ENCODE results near the gene MMP10. TPM values are rescaled to one million over a fixed set of nuclear protein-coding genes. Genes with fewer than 3 reads are reported as not detected.

MMP10 gene
- total RNA-seq, 1 experiment from 2014 or later = not detected

- DNase-seq (ENCODE audit: low read depth) = no peak
Observed at GRCh38 chr11:102729849-102730815, 50.3 kb downstream of the MMP10 start.

GRCh38 chr11:102727890-102728289 lies 52.5 kb downstream of the MMP10 start:
- DNase-seq (ENCODE audit: low read depth) = peak; percentile 51

GRCh38 chr11:102724904-102725500 lies 55.4 kb downstream of the MMP10 start, which contains the start of gene MMP8:
TSS of gene MMP8 (minus strand) at chr11:102724954. CDS start at chr11:102724855, 99 bp downstream.
- DNase-seq (ENCODE audit: low read depth) = no peak

- DNase-seq (ENCODE audit: low read depth) = no peak
Observed at GRCh38 chr11:102722821-102723220, 57.6 kb downstream of the MMP10 start.

Other genes starting within 250 kb of the MMP10 start
- gene MMP7, start 249.9 kb downstream of the MMP10 start, total RNA-seq (2014; rRNA removed; shearing (Covaris generic)) = 4.7 and 5.9 TPM in 2 replicates
- not detected in 2 replicates for gene MMP20, start 155.3 kb downstream of the MMP10 start, total RNA-seq (2014; rRNA removed; shearing (Covaris generic))
- gene MMP27, start 74.9 kb downstream of the MMP10 start, total RNA-seq (2014; rRNA removed; shearing (Covaris generic)) = not detected in 2 replicates
- not detected in 2 replicates for gene MMP8, start 55.7 kb downstream of the MMP10 start, total RNA-seq (2014; rRNA removed; shearing (Covaris generic))
- 1.8 and 1.9 TPM in 2 replicates for gene MMP1, start 17.5 kb upstream of the MMP10 start, total RNA-seq (2014; rRNA removed; shearing (Covaris generic))
- 0.11 and 0.36 TPM in 2 replicates for gene MMP3, start 63.0 kb upstream of the MMP10 start, total RNA-seq (2014; rRNA removed; shearing (Covaris generic))
- 0.24 and 1.3 TPM in 2 replicates for gene MMP12, start 94.4 kb upstream of the MMP10 start, total RNA-seq (2014; rRNA removed; shearing (Covaris generic))
- gene MMP13, start 175.1 kb upstream of the MMP10 start, total RNA-seq (2014; rRNA removed; shearing (Covaris generic)) = 0.17 TPM in 1 of 2 replicates, not detected in the other

Data from Daoy (cell line).